K562 (cell line): ENCODE measurements around the gene SBK3. TPM values are rescaled to one million over a fixed set of nuclear protein-coding genes. Genes with fewer than 3 reads are reported as not detected.

Experiments used
- CCNT2 ChIP-seq: IDR thresholded peaks from 2 replicates; pipeline ENCODE4 v1.6.1; 2011; ENCODE audit warnings: borderline replicate concordance, low read depth, mild to moderate bottlenecking, moderate library complexity, mixed read lengths, low read length; ENCODE audit not compliant: insufficient read length; ENCODE audit errors: extremely low read depth
- CHCHD3 ChIP-seq: fragments of 250-450 bp; sonication (Bioruptor Pico); IDR thresholded peaks from 2 replicates; pipeline ENCODE4 v2.1.2; 2022; ENCODE audit warnings: mild to moderate bottlenecking
- KDM4B ChIP-seq, 2 experiments: fragments of 450-650 bp in 1 of 2; sonication (generic) in 1 of 2; IDR thresholded peaks; 2 replicates each; pipeline ENCODE4 v1.6.1; 2016 to 2017; ENCODE audit warnings: borderline replicate concordance in 2 of 2, antibody characterized with exemption in 1 of 2, low read depth in 1 of 2, mild to moderate bottlenecking in 1 of 2
- MAZ ChIP-seq, 2 experiments: fragments of 450-650 bp in 1 of 2; sonication (generic) in 1 of 2; formaldehyde crosslinking; IDR thresholded peaks in 1 of 2; conservative IDR thresholded peaks in 1 of 2; 2 replicates each; pipeline versions ENCODE4 v1.4.0 to v1.5.0; 2020; ENCODE audit warnings: mild to moderate bottlenecking in 1 of 2, missing genetic modification reagents in 1 of 2
- PML ChIP-seq: IDR thresholded peaks from 2 replicates; pipeline ENCODE4 v1.6.1; 2012; ENCODE audit warnings: low read length, inconsistent platforms
- POLR2AphosphoS5 ChIP-seq: IDR thresholded peaks from 2 replicates; pipeline ENCODE4 v1.6.1; 2011; ENCODE audit warnings: mild to moderate bottlenecking, low read depth, low read length, moderate library complexity; ENCODE audit not compliant: control insufficient read depth, insufficient read depth
- POLR2H ChIP-seq: IDR thresholded peaks from 2 replicates; pipeline ENCODE4 v1.6.1; 2016; ENCODE audit warnings: missing genetic modification characterization, low read depth, mild to moderate bottlenecking, control low read depth, missing compliant biosample characterization, moderate library complexity
- PTBP1 ChIP-seq: fragments of 200-400 bp; formaldehyde crosslinking; IDR thresholded peaks from 2 replicates; pipeline ENCODE4 v1.6.1; 2017; ENCODE audit warnings: low read depth, low read length
- TARDBP ChIP-seq: fragments of 450-650 bp; IDR thresholded peaks from 2 replicates; pipeline ENCODE4 v1.6.1; 2016
- XRCC4 ChIP-seq: IDR thresholded peaks from one replicate; pipeline ENCODE4 v1.6.1; 2011; ENCODE audit not compliant: insufficient read depth, insufficient read length; ENCODE audit errors: extremely low read depth
- ZC3H8 ChIP-seq: fragments of 450-650 bp; IDR thresholded peaks from 2 replicates; pipeline ENCODE4 v1.6.1; 2017
- ZNF407 ChIP-seq: fragments of 450-650 bp; IDR thresholded peaks from 2 replicates; pipeline ENCODE4 v1.6.1; 2016; ENCODE audit warnings: low read depth
- polyA plus RNA-seq, 8 experiments: library from polyadenylated mRNA; depleted of rRNA in 4 of 8; stranded (reverse) in 5 of 8; unstranded in 3 of 8; fragments of >200 nt; fragmentation: Nextera tagmentation in 2 of 8; fragmentation: Illumina TruSeq in 1 of 8; extraction: Ambion mirVana in 2 of 8; extraction: Trizol in 1 of 8; gene quantifications; 2 replicates each; pipeline versions ENCODE4 v1.2.1 to v1.2.3, GENCODE V29; 2011 to 2014; ENCODE audit warnings: inconsistent platforms in 1 of 8, missing spikeins in 1 of 8
- total RNA-seq, 7 experiments: library from RNA; depleted of rRNA in 6 of 7; stranded (reverse); fragments of >200 nt in 6 of 7; fragmentation: Illumina TruSeq in 2 of 7; extraction: Trizol in 2 of 7; gene quantifications; 2 replicates each; pipeline versions ENCODE4 v1.2.1 to v1.2.3, GENCODE V29; 2011 to 2021; ENCODE audit warnings: low replicate concordance in 1 of 7
- TF ChIP-seq, protein P1 (sequence below): sonication (generic); formaldehyde crosslinking; IDR thresholded peaks from 2 replicates; pipeline ENCODE4 v1.9.0; 2022; ENCODE audit warnings: mild to moderate bottlenecking, missing genetic modification reagents

SBK3 gene
- total and polyA plus RNA-seq, 9 of the 15 experiments (the other 6 are each of a cell fraction or from before 2014, with no cell fraction given): 0.11 to 0.43 (median 0.13) TPM; not detected in 6

GRCh38 chr19:55544776-55545439 is 435 bp downstream of the SBK3 start (continued):
- TF ChIP-seq KDM4B (IDR thresholded peaks at IDR 0.05; ENCODE audit: borderline replicate concordance in 2 of 2, low read depth in 1 of 2) (no peak), XRCC4 (no peak), ZC3H8 (no peak), MAZ (CRISPR knock-in tag; conservative IDR thresholded peaks at IDR 0.05 in 1 of 2, IDR thresholded peaks at IDR 0.05 in 1 of 2) (peak; percentile 61 to 75; a peak in 3 of 4 replicates), CCNT2 (peak; percentile 25), ZNF407 (no peak), POLR2AphosphoS5 (no peak), PML (no peak), PTBP1 (no peak), CHCHD3 (CRISPR knock-in tag) (no peak), TARDBP (no peak), POLR2H (no peak)
- TF ChIP-seq, protein P1, sequence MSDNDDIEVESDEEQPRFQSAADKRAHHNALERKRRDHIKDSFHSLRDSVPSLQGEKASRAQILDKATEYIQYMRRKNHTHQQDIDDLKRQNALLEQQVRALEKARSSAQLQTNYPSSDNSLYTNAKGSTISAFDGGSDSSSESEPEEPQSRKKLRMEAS: peak; percentile 64
